Type B pancreatic cell (in vitro differentiated cells): ENCODE results near the gene OSBP2. TPM values are rescaled to one million over a fixed set of nuclear protein-coding genes. Genes with fewer than 3 reads are reported as not detected.

Source experiments
- DNase-seq: peaks from one replicate; pipeline ENCODE4 v3.0.0; 2021; ENCODE audit warnings: mixed read lengths; ENCODE audit not compliant: unreplicated experiment; ENCODE audit errors: extremely low spot score
- H3K27ac Mint-ChIP-seq: 2 replicates; pipeline ENCODE4 v1.8.0; 2021; ENCODE audit warnings: mild to moderate bottlenecking, mixed read lengths
- H3K27me3 Mint-ChIP-seq: 2 replicates; pipeline ENCODE4 v1.8.0; 2021; ENCODE audit warnings: mixed read lengths
- H3K36me3 Mint-ChIP-seq: 2 replicates; pipeline ENCODE4 v1.8.0; 2021; ENCODE audit warnings: mixed read lengths
- H3K4me1 Mint-ChIP-seq: one replicate; pipeline ENCODE4 v1.8.0; 2021; ENCODE audit warnings: mixed read lengths; ENCODE audit not compliant: unreplicated experiment
- H3K4me3 Mint-ChIP-seq: 2 replicates; pipeline ENCODE4 v1.8.0; 2021; ENCODE audit warnings: mild to moderate bottlenecking, mixed read lengths
- H3K9me3 Mint-ChIP-seq: 2 replicates; pipeline ENCODE4 v1.8.0; 2021; ENCODE audit warnings: mixed read lengths
- CTCF ChIP-seq: fragments of 200-600 bp; sonication (generic); conservative IDR thresholded peaks from 2 replicates; pipeline ENCODE4 v1.5.0; 2021; ENCODE audit warnings: antibody characterized with exemption, mild to moderate bottlenecking
- microRNA-seq: library from miRNA; unstranded; fragments of <30 nt; microRNA quantifications from one replicate; pipeline ENCODE4, GENCODE V29; 2020
- total RNA-seq: library from RNA; stranded (reverse); gene quantifications from 2 replicates; pipeline ENCODE4 v1.2.1, GENCODE V29; 2021; ENCODE audit warnings: low replicate concordance

OSBP2 gene
- total RNA-seq, 1 donor from 2014 or later, result 8.1 TPM

GRCh38 chr22:30947816-30948454, 253.3 kb downstream of the OSBP2 start:
- H3K4me1 Mint-ChIP-seq, result peaks cover 5% of the 10 kb centered on the region
- H3K27ac Mint-ChIP-seq, result no peak overlapping the region
- peaks cover 58% of the 10 kb centered on the region for H3K36me3 Mint-ChIP-seq

GRCh38 chr22:30948930-30949342, 254.3 kb downstream of the OSBP2 start:
- peak; percentile 31 for TF ChIP-seq CTCF
- peaks cover 12% of the 10 kb centered on the region for H3K4me1 Mint-ChIP-seq
- no peaks in the 10 kb centered on the region for H3K27me3 Mint-ChIP-seq
- H3K27ac Mint-ChIP-seq, result no peak overlapping the region
- H3K36me3 Mint-ChIP-seq, result peaks cover 60% of the 10 kb centered on the region
- no peak for DNase-seq
- H3K4me3 Mint-ChIP-seq, result no peak overlapping the region
- no peaks in the 10 kb centered on the region for H3K9me3 Mint-ChIP-seq

More at GRCh38 chr22:30947816-30948454, 253.3 kb downstream of the OSBP2 start:
- peak; percentile 73 for TF ChIP-seq CTCF
- Mint-ChIP-seq H3K4me3 (no peak overlapping the region), H3K27me3 (no peaks in the 10 kb centered on the region), H3K9me3 (no peaks in the 10 kb centered on the region)
- no peak for DNase-seq

- no peak for TF ChIP-seq CTCF
- Mint-ChIP-seq H3K9me3 (no peaks in the 10 kb centered on the region), H3K27ac (no peak overlapping the region), H3K27me3 (no peaks in the 10 kb centered on the region), H3K36me3 (peaks cover 53% of the 10 kb centered on the region), H3K4me1 (peaks cover 12% of the 10 kb centered on the region), H3K4me3 (no peak overlapping the region)
- no peak for DNase-seq
These were observed 255.4 kb downstream of the OSBP2 start for GRCh38 chr22:30949934-30950660.

GRCh38 chr22:30953206-30953605, 258.5 kb downstream of the OSBP2 start:
- no peak for TF ChIP-seq CTCF
- Mint-ChIP-seq H3K4me3 (no peak overlapping the region), H3K9me3 (no peaks in the 10 kb centered on the region), H3K27me3 (no peaks in the 10 kb centered on the region), H3K4me1 (peaks cover 8% of the 10 kb centered on the region), H3K27ac (no peak overlapping the region), H3K36me3 (peaks cover 46% of the 10 kb centered on the region)
- DNase-seq, result no peak

- H3K4me1 Mint-ChIP-seq, result peaks cover 8% of the 10 kb centered on the region
- DNase-seq, result no peak
- no peak overlapping the region for H3K27ac Mint-ChIP-seq
- H3K36me3 Mint-ChIP-seq, result peaks cover 36% of the 10 kb centered on the region
- TF ChIP-seq CTCF, result no peak
- H3K9me3 Mint-ChIP-seq, result no peaks in the 10 kb centered on the region
- no peaks in the 10 kb centered on the region for H3K27me3 Mint-ChIP-seq
- H3K4me3 Mint-ChIP-seq, result no peak overlapping the region
These were observed 260.5 kb downstream of the OSBP2 start for GRCh38 chr22:30955153-30955552.

Small RNA genes lying within 50 kb of the gene (microRNA-seq; reads per million reads assigned to microRNA genes)
- gene MIR3200, result 41.6 reads per million, percentile 53 among the genes with 10 or more reads in this experiment

Other genes starting within 250 kb of the OSBP2 start
- not detected in 2 replicates for gene SEC14L3, start 222.9 kb upstream of the OSBP2 start, total RNA-seq
- gene SEC14L4, start 189.2 kb upstream of the OSBP2 start, total RNA-seq, result not detected in 2 replicates
- gene SEC14L6, start 148.1 kb upstream of the OSBP2 start, total RNA-seq, result 0.98 and 1.5 TPM in 2 replicates
- gene GAL3ST1, start 120.2 kb upstream of the OSBP2 start, total RNA-seq, result 5.0 and 5.9 TPM in 2 replicates
- gene PES1, start 103.0 kb upstream of the OSBP2 start, total RNA-seq, result 71.3 and 77.0 TPM in 2 replicates
- gene TCN2, start 87.7 kb upstream of the OSBP2 start, total RNA-seq, result 9.0 and 14.5 TPM in 2 replicates
- 2.4 and 3.4 TPM in 2 replicates for gene SLC35E4, start 59.1 kb upstream of the OSBP2 start, total RNA-seq
- 12.4 and 13.8 TPM in 2 replicates for gene DUSP18, start 27.0 kb upstream of the OSBP2 start, total RNA-seq